Measurements from ENCODE around the gene INHBE.

INHBE gene

GRCh38 chr12:57467915-57468314, 12.8 kb downstream of the INHBE start:
- no peaks in the 10 kb centered on the region for H3K9me3 ChIP-seq (ENCODE audit: control insufficient read depth in 2 of 2, low read length in 2 of 2)
- no peak overlapping the region for H3K27ac ChIP-seq (ENCODE audit: low read depth in 2 of 2, low read length in 2 of 2)
- H3K27me3 ChIP-seq (ENCODE audit: control insufficient read depth in 2 of 2, insufficient read depth in 2 of 2, low read length in 2 of 2): peaks cover 0 to 6% of the 10 kb centered on the region in 2 donors
- no peak overlapping the region for H3K4me3 ChIP-seq (ENCODE audit: low read length in 2 of 2)
- H3K9ac ChIP-seq (ENCODE audit: low read depth in 1 of 2, low read length in 2 of 2): no peak overlapping the region
- peaks cover 0 to 16% of the 10 kb centered on the region in 2 donors for H3K36me3 ChIP-seq (ENCODE audit: control insufficient read depth in 2 of 2, insufficient read depth in 2 of 2, low read length in 2 of 2)
- H3K4me1 ChIP-seq (ENCODE audit: control insufficient read depth in 2 of 2, insufficient read depth in 2 of 2, low read length in 2 of 2): peaks cover 8 to 17% of the 10 kb centered on the region in 2 donors

- peaks cover 7 to 19% of the 10 kb centered on the region in 2 donors for H3K4me1 ChIP-seq (ENCODE audit: control insufficient read depth in 2 of 2, insufficient read depth in 2 of 2, low read length in 2 of 2)
- peaks cover 0 to 16% of the 10 kb centered on the region in 2 donors for H3K36me3 ChIP-seq (ENCODE audit: control insufficient read depth in 2 of 2, insufficient read depth in 2 of 2, low read length in 2 of 2)
- H3K9ac ChIP-seq (ENCODE audit: low read depth in 1 of 2, low read length in 2 of 2): no peak overlapping the region
- H3K9me3 ChIP-seq (ENCODE audit: control insufficient read depth in 2 of 2, low read length in 2 of 2): no peaks in the 10 kb centered on the region
- H3K27ac ChIP-seq (ENCODE audit: low read depth in 2 of 2, low read length in 2 of 2): no peak overlapping the region
- no peak overlapping the region for H3K4me3 ChIP-seq (ENCODE audit: low read length in 2 of 2)
- peaks cover under 1 to 14% of the 10 kb centered on the region in 2 donors for H3K27me3 ChIP-seq (ENCODE audit: control insufficient read depth in 2 of 2, insufficient read depth in 2 of 2, low read length in 2 of 2)
Observed at GRCh38 chr12:57469296-57470164, 14.4 kb downstream of the INHBE start.

GRCh38 chr12:57470286-57470969, 15.3 kb downstream of the INHBE start:
- H3K4me1 ChIP-seq (ENCODE audit: control insufficient read depth in 2 of 2, insufficient read depth in 2 of 2, low read length in 2 of 2): peaks cover 7 to 23% of the 10 kb centered on the region in 2 donors
- no peak overlapping the region for H3K4me3 ChIP-seq (ENCODE audit: low read length in 2 of 2)
- no peak overlapping the region for H3K27ac ChIP-seq (ENCODE audit: low read depth in 2 of 2, low read length in 2 of 2)
- H3K9ac ChIP-seq (ENCODE audit: low read depth in 1 of 2, low read length in 2 of 2): no peak overlapping the region
- H3K36me3 ChIP-seq (ENCODE audit: control insufficient read depth in 2 of 2, insufficient read depth in 2 of 2, low read length in 2 of 2): peaks cover 0 to 16% of the 10 kb centered on the region in 2 donors
- H3K27me3 ChIP-seq (ENCODE audit: control insufficient read depth in 2 of 2, insufficient read depth in 2 of 2, low read length in 2 of 2): peaks cover 6 to 19% of the 10 kb centered on the region in 2 donors
- no peaks in the 10 kb centered on the region for H3K9me3 ChIP-seq (ENCODE audit: control insufficient read depth in 2 of 2, low read length in 2 of 2)

DNA sequence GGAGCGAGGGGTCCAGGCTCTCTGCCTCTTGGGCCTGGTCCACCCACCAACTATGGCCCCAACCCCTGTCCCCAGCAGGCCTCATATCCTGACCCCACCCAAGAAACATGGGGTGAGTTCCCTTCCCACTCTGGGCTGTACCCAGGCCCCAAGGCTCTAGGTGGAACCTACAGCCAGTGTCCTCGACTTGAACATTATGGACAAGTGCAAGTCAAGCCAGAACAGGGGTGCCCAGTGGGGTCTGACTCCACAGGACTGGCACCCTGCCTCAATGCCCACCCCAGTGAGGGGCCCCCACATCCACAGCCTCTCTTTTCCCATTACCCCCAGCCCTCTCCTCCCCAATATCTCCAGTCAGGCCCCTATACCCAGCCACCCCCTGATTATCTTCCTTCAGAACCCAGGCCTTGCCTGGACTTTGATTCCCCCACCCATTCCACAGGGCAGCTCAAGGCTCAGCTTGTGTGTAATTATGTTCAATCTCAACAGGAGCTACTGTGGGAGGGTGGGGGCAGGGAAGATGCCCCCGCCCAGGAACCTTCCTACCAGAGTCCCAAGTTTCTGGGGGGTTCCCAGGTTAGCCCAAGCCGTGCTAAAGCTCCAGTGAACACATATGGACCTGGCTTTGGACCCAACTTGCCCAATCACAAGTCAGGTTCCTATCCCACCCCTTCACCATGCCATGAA, 16.0 kb downstream of the INHBE start:
- Histone ChIP-seq H3K27ac (ENCODE audit: low read depth in 2 of 2, low read length in 2 of 2) (peak overlapping the region in 1 of 2 donors; percentile 16), H3K36me3 (ENCODE audit: control insufficient read depth in 2 of 2, insufficient read depth in 2 of 2, low read length in 2 of 2) (peaks cover 0 to 16% of the 10 kb centered on the region in 2 donors), H3K9me3 (ENCODE audit: control insufficient read depth in 2 of 2, low read length in 2 of 2) (no peaks in the 10 kb centered on the region), H3K4me3 (ENCODE audit: low read length in 2 of 2) (peak overlapping the region in 1 of 2 donors; percentile 26), H3K27me3 (ENCODE audit: control insufficient read depth in 2 of 2, insufficient read depth in 2 of 2, low read length in 2 of 2) (peaks cover 6 to 25% of the 10 kb centered on the region in 2 donors), H3K9ac (ENCODE audit: low read depth in 1 of 2, low read length in 2 of 2) (no peak overlapping the region), H3K4me1 (ENCODE audit: control insufficient read depth in 2 of 2, insufficient read depth in 2 of 2, low read length in 2 of 2) (peaks cover 13 to 30% of the 10 kb centered on the region in 2 donors)

DNA sequence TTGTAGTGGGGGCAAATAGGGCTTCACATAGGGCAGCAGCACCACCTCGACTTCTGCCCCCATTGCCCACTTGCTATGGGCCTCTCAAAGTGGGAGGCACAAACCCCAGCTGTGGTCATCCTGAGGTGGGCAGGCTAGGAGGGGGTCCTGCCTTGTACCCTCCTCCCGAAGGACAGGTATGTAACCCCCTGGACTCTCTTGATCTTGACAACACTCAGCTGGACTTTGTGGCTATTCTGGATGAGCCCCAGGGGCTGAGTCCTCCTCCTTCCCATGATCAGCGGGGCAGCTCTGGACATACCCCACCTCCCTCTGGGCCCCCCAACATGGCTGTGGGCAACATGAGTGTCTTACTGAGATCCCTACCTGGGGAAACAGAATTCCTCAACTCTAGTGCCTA, 16.6 kb downstream of the INHBE start:
- H3K27me3 ChIP-seq (ENCODE audit: control insufficient read depth in 2 of 2, insufficient read depth in 2 of 2, low read length in 2 of 2): peaks cover 11 to 30% of the 10 kb centered on the region in 2 donors
- no peak overlapping the region for H3K9ac ChIP-seq (ENCODE audit: low read depth in 1 of 2, low read length in 2 of 2)
- H3K4me3 ChIP-seq (ENCODE audit: low read length in 2 of 2): peak overlapping the region in 1 of 2 donors; percentile 26
- peak overlapping the region in 1 of 2 donors; percentile 16 for H3K27ac ChIP-seq (ENCODE audit: low read depth in 2 of 2, low read length in 2 of 2)
- no peaks in the 10 kb centered on the region for H3K9me3 ChIP-seq (ENCODE audit: control insufficient read depth in 2 of 2, low read length in 2 of 2)
- peaks cover 16 to 33% of the 10 kb centered on the region in 2 donors for H3K4me1 ChIP-seq (ENCODE audit: control insufficient read depth in 2 of 2, insufficient read depth in 2 of 2, low read length in 2 of 2)
- H3K36me3 ChIP-seq (ENCODE audit: control insufficient read depth in 2 of 2, insufficient read depth in 2 of 2, low read length in 2 of 2): peaks cover 0 to 16% of the 10 kb centered on the region in 2 donors

- no peak overlapping the region for H3K4me3 ChIP-seq (ENCODE audit: low read length in 2 of 2)
- no peak overlapping the region for H3K27ac ChIP-seq (ENCODE audit: low read depth in 2 of 2, low read length in 2 of 2)
- H3K9me3 ChIP-seq (ENCODE audit: control insufficient read depth in 2 of 2, low read length in 2 of 2): no peaks in the 10 kb centered on the region
- H3K27me3 ChIP-seq (ENCODE audit: control insufficient read depth in 2 of 2, insufficient read depth in 2 of 2, low read length in 2 of 2): peaks cover 12 to 32% of the 10 kb centered on the region in 2 donors
- no peak overlapping the region for H3K9ac ChIP-seq (ENCODE audit: low read depth in 1 of 2, low read length in 2 of 2)
- H3K36me3 ChIP-seq (ENCODE audit: control insufficient read depth in 2 of 2, insufficient read depth in 2 of 2, low read length in 2 of 2): peaks cover 0 to 16% of the 10 kb centered on the region in 2 donors
- peaks cover 16 to 35% of the 10 kb centered on the region in 2 donors for H3K4me1 ChIP-seq (ENCODE audit: control insufficient read depth in 2 of 2, insufficient read depth in 2 of 2, low read length in 2 of 2)
Observed at GRCh38 chr12:57472391-57472790, 17.3 kb downstream of the INHBE start.

DNA sequence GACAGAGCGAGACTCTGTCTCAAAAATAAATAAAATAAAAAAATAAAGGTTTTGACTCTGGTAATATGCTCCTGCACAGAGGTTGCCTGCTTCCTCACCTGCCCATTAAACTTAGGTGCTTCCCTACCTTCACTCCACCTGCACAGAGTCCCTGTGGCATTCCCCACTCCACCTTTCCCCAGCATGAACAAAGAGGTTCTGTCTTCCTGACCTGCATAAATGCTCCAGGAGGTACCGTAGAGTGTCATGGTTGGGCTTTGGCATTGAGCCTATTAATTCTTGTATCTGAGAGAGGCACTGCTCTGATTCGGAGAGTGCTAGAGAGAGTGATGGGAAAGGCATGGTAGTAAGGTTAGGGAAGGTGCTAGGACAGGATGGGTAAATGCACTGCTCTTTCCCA, 18.3 kb downstream of the INHBE start:
- Histone ChIP-seq H3K9ac (ENCODE audit: low read depth in 1 of 2, low read length in 2 of 2) (no peak overlapping the region), H3K4me1 (ENCODE audit: control insufficient read depth in 2 of 2, insufficient read depth in 2 of 2, low read length in 2 of 2) (peaks cover 21 to 35% of the 10 kb centered on the region in 2 donors), H3K27ac (ENCODE audit: low read depth in 2 of 2, low read length in 2 of 2) (no peak overlapping the region), H3K4me3 (ENCODE audit: low read length in 2 of 2) (no peak overlapping the region), H3K36me3 (ENCODE audit: control insufficient read depth in 2 of 2, insufficient read depth in 2 of 2, low read length in 2 of 2) (peaks cover 0 to 16% of the 10 kb centered on the region in 2 donors), H3K27me3 (ENCODE audit: control insufficient read depth in 2 of 2, insufficient read depth in 2 of 2, low read length in 2 of 2) (peaks cover 12 to 39% of the 10 kb centered on the region in 2 donors), H3K9me3 (ENCODE audit: control insufficient read depth in 2 of 2, low read length in 2 of 2) (no peaks in the 10 kb centered on the region)

DNA sequence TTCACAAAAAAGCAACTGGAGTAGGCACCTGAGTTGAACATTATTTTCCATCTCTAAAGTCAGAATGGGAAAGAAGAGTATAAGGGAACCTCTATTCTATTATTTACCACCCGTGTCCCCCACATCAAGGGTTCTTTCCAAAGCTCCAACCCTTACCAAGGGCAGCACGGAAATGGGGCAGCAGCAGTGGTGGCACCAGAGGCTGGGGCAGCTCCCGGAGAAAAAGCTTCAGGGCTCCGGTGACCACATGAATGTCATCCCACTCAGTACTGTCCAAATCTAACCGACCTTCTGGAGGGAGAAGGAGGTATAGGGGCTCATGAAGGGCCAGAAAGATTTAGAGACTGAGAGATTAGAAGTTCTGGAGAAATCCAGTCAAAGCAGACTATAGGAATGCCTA, 18.8 kb downstream of the INHBE start:
- Histone ChIP-seq H3K36me3 (ENCODE audit: control insufficient read depth in 2 of 2, insufficient read depth in 2 of 2, low read length in 2 of 2) (peaks cover 0 to 16% of the 10 kb centered on the region in 2 donors), H3K9me3 (ENCODE audit: control insufficient read depth in 2 of 2, low read length in 2 of 2) (no peaks in the 10 kb centered on the region), H3K27me3 (ENCODE audit: control insufficient read depth in 2 of 2, insufficient read depth in 2 of 2, low read length in 2 of 2) (peaks cover 12 to 43% of the 10 kb centered on the region in 2 donors), H3K27ac (ENCODE audit: low read depth in 2 of 2, low read length in 2 of 2) (no peak overlapping the region), H3K4me3 (ENCODE audit: low read length in 2 of 2) (no peak overlapping the region), H3K9ac (ENCODE audit: low read depth in 1 of 2, low read length in 2 of 2) (no peak overlapping the region), H3K4me1 (ENCODE audit: control insufficient read depth in 2 of 2, insufficient read depth in 2 of 2, low read length in 2 of 2) (peaks cover 26 to 37% of the 10 kb centered on the region in 2 donors)

DNA sequence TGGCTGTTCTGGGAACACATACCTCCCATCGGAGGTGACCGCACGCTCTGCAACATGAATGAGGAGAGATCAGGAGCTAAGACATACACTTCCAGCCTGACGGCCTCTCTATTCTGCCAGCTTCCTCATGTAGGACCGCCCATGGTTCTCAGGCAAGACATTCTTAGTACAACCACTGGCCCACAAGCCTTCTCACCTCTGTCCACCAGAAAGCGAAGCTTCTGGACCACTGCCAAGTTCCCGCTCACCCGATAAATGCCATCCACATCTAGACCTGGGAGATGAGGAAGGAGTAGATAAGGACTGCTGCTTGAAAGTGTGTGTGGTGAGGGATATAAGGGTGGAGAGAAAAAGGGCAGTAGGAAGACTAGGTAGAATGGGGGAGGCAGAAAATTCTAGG, 19.3 kb downstream of the INHBE start:
- Histone ChIP-seq H3K36me3 (ENCODE audit: control insufficient read depth in 2 of 2, insufficient read depth in 2 of 2, low read length in 2 of 2) (peaks cover 0 to 11% of the 10 kb centered on the region in 2 donors), H3K27ac (ENCODE audit: low read depth in 2 of 2, low read length in 2 of 2) (no peak overlapping the region), H3K9ac (ENCODE audit: low read depth in 1 of 2, low read length in 2 of 2) (no peak overlapping the region), H3K9me3 (ENCODE audit: control insufficient read depth in 2 of 2, low read length in 2 of 2) (no peaks in the 10 kb centered on the region), H3K4me1 (ENCODE audit: control insufficient read depth in 2 of 2, insufficient read depth in 2 of 2, low read length in 2 of 2) (peaks cover 31 to 42% of the 10 kb centered on the region in 2 donors), H3K4me3 (ENCODE audit: low read length in 2 of 2) (no peak overlapping the region), H3K27me3 (ENCODE audit: control insufficient read depth in 2 of 2, insufficient read depth in 2 of 2, low read length in 2 of 2) (peaks cover 12 to 47% of the 10 kb centered on the region in 2 donors)

All from mucosa of rectum (tissue), 2 donors.